Epithelial cell of proximal tubule (primary cell): ENCODE data around the gene WDR20. TPM values are rescaled to one million over a fixed set of nuclear protein-coding genes. Genes with fewer than 3 reads are reported as not detected.
A peak's percentile ranks its signal among the peaks of the same experiment; 100 is the strongest.
"Not testable (repeated sequence)": the region's sequence is repeated elsewhere in the genome, so short reads cannot be mapped to it uniquely, and the experiment has no call there.

Experiments used
- DNase-seq: peaks from one replicate; pipeline ENCODE4 v3.0.0-alpha.2; 2011; ENCODE audit warnings: low read depth
- H3K4me3 ChIP-seq: 2 replicates; pipeline ENCODE4 v1.5.1; 2011; ENCODE audit warnings: low read depth, mild to moderate bottlenecking, low read length
- total RNA-seq: library from RNA; depleted of rRNA; stranded (reverse); fragments of >200 nt; gene quantifications from 2 replicates; pipeline ENCODE4 v1.2.3, GENCODE V29; 2015
- TF ChIP-seq, protein P1 (sequence below): conservative IDR thresholded peaks from 2 replicates; pipeline ENCODE4 v1.5.1; 2012; ENCODE audit warnings: low read depth, mild to moderate bottlenecking, low read length

Gene WDR20
- total RNA-seq, 1 donor from 2014 or later: 13.8 TPM

DNA sequence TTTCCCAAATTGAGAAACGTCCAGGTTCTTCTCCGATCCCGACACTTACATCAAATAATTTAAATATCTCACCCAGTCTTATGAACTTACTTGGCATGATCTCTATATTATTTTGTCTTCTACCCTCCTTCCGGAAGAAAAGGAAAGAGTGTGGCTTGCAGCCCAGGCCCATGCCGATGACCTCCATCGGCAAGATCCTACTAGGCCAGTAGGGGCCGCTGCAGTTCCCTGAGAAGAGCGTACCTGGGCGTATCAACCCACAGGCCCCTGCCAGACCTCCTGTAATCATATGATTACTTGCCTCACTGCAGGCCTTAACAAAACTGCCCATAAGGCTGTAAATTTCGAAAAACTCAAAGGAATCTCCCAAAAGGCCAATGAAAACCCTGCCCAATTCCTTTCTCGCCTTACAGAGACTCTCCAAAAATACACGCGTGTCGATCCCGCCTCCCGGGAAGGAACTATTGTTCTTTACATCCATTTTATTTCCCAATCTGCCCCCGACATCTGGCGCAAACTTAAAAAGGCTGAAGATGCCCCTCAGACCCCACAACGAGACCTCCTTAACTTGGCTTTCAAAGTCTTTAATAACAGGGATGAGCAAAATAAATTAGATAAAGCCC, 95.7 kb downstream of the WDR20 start:
- TF ChIP-seq, protein P1, sequence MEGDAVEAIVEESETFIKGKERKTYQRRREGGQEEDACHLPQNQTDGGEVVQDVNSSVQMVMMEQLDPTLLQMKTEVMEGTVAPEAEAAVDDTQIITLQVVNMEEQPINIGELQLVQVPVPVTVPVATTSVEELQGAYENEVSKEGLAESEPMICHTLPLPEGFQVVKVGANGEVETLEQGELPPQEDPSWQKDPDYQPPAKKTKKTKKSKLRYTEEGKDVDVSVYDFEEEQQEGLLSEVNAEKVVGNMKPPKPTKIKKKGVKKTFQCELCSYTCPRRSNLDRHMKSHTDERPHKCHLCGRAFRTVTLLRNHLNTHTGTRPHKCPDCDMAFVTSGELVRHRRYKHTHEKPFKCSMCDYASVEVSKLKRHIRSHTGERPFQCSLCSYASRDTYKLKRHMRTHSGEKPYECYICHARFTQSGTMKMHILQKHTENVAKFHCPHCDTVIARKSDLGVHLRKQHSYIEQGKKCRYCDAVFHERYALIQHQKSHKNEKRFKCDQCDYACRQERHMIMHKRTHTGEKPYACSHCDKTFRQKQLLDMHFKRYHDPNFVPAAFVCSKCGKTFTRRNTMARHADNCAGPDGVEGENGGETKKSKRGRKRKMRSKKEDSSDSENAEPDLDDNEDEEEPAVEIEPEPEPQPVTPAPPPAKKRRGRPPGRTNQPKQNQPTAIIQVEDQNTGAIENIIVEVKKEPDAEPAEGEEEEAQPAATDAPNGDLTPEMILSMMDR: peak; percentile 93
- peak; percentile 20 for DNase-seq
- H3K4me3 ChIP-seq: no peak overlapping the region

DNA sequence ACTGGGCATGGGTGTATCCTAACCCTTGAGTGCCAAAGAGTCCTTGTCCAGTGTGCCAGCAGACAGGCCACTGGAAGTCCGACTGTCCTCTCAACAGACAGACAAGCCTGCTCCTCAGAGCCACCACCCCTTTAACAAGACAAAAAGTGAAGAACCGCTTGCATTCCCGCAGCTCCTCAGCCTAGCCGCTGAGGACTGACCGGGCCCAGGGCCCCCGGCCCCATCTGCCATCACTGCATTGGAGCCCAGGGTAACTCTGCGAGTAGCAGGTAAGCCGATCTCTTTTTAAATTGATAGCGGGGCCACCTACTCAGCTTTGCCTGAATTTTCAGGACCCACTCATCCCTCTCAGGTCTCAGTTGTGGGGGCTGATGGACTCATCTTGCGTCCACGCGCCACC, 96.3 kb downstream of the WDR20 start:
- H3K4me3 ChIP-seq: no peak overlapping the region
- TF ChIP-seq, protein P1: no peak
- no peak for DNase-seq

DNA sequence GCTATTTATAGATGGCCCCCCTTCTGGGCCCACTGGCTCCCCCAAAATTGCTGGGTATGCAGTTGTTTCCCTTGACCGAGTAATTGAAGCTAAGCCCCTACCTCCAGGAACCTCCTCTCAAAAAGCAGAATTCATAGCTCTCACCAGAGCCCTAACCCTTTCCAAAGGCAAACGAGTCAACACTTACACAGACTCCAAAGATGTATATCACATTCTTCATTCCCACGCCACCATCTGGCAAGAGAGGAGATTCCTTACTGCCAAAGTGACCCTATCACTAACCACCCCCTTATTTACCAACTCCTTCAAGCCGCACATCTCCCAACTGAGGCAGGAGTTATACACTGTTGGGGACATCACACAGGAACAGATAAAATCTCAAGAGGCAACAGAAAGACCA, 98.4 kb downstream of the WDR20 start:
- TF ChIP-seq, protein P1: no peak
- no peak overlapping the region for H3K4me3 ChIP-seq
- DNase-seq: no peak

DNA sequence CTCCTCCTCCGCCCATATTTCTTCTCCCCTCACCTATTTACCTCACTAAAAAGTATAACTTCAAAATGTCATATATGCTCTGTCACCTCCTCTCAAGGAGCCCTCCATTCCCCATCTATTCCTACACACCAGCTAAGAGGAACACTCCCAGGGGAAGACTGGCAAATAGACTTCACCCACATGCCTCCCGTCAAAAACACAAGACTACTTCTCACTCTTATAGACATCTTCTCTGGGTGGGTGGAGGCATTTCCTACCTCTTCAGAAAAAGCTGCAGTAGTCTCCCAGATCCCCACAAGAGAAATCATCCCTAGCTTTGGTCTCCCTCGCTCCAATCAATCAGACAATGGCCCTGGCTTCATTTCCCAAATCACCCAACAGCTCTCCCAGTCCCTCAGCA, 99.1 kb downstream of the WDR20 start:
- H3K4me3 ChIP-seq: no peak overlapping the region
- DNase-seq: no peak
- TF ChIP-seq, protein P1: no peak

DNA sequence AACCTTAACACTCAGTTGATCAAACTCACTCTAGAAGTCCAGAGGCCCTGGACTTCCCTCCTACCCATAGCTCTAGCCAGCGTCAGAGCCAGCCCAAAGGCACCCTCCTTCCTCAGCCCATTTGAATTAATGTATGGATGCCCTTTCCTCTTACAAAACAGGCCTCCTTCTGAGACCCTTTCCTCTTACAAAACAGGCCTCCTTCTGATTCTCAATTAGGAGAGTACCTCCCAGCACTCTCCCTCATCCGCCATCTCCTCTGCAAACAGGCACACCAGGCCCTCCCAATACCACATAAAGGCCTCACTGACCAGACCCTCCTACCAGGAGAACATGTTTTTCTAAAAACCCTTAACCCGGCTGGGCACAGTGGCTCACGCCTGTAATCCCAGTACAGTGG, 99.5 kb downstream of the WDR20 start:
- TF ChIP-seq, protein P1: no peak
- DNase-seq: no peak
- no peak overlapping the region for H3K4me3 ChIP-seq

DNA sequence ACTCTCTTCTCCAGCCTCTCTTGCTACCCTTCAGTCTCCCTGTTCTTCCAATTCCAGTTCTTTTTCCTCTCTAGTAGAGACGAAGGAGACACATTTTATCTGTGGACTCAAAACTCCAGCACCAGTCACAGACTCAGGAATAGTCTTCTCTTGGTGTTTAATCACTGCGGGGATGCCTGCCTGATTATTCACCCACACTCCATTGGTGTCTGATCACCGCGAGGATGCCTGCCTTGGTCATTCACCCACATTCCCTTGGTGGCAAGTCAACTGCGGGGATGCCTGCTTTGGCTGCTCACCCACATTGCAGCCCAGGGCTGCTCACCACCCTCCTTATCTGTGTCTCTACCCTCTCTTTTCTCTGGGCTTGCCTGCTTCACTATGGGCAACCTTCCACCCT, 100.8 kb downstream of the WDR20 start:
- H3K4me3 ChIP-seq, DNase-seq: not testable (repeated sequence)

DNA sequence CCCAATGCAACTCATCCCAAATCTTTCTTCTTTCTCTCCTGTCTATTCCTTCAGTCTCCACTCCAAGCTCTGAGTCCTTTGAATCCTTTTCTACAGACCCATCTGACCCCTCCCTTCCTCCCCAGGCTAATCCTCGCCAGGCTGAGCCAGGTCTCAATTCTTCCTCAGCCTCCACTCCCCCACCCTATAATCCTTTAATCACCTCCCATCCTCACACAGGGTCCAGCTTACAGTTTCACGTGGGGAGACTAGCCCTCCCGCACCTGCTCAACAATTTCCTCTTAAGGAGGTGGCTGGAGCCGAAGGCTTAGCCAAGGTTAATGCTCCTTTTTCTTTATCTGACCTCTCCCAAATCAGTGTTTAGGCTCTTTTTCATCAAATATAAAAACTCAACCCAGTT, 101.5 kb downstream of the WDR20 start:
- DNase-seq: no peak
- H3K4me3 ChIP-seq: no peak overlapping the region
- TF ChIP-seq, protein P1: no peak

DNA sequence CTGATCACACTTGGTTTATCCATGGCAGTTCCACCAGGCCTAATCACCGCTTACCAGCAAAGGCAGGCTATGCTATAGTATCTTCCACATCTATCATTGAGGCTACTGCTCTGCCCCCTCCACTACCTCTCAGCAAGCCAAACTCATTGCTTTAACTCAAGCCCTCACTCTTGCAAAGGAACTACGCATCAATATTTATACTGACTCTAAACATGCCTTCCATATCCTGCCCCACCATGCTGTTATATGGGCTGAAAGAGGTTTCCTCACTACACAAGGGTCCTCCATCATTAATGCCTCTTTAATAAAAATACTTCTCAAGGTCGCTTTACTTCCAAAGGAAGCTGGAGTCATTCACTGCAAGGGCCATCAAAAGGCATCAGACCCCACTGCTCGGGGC, 104.1 kb downstream of the WDR20 start:
- not testable (repeated sequence) for DNase-seq, H3K4me3 ChIP-seq
